HEK293T (cell line): ENCODE data around the gene IL17C.

Source experiments
- CTCF ChIA-PET: fragments of 350-600 bp; formaldehyde crosslinking; extraction: SDS; loops from one replicate; lab custom pipeline; 2021; ENCODE audit warnings: antibody characterized with exemption, inconsistent platforms; lab: Yijun Ruan, JAX
- POLR2A ChIA-PET: fragments of 350-600 bp; formaldehyde crosslinking; extraction: SDS; loops from one replicate; lab custom pipeline; 2020; ENCODE audit warnings: antibody characterized with exemption, inconsistent platforms; lab: Yijun Ruan, JAX
- DNase-seq: peaks from one replicate; pipeline ENCODE4 v3.0.0; 2012; ENCODE audit warnings: mixed read lengths; ENCODE audit errors: extremely low spot score
- ARNT ChIP-seq: fragments of 450-650 bp; IDR thresholded peaks from 2 replicates; pipeline ENCODE4 v1.6.1; 2017; ENCODE audit warnings: mild to moderate bottlenecking
- BHLHE40 ChIP-seq: fragments of 450-650 bp; IDR thresholded peaks from 2 replicates; pipeline ENCODE4 v1.6.1; 2016; ENCODE audit warnings: mild to moderate bottlenecking, moderate library complexity, borderline replicate concordance
- CTBP1 ChIP-seq: fragments of 450-650 bp; IDR thresholded peaks from 2 replicates; pipeline ENCODE4 v1.6.1; 2016; ENCODE audit warnings: borderline replicate concordance
- ELF4 ChIP-seq: fragments of 450-650 bp; IDR thresholded peaks from 2 replicates; pipeline ENCODE4 v1.6.1; 2017; ENCODE audit warnings: antibody characterized with exemption
- FOXA1 ChIP-seq: fragments of 450-650 bp; IDR thresholded peaks from 2 replicates; pipeline ENCODE4 v1.6.1; 2016; ENCODE audit warnings: mild to moderate bottlenecking
- FOXK2 ChIP-seq: fragments of 450-650 bp; IDR thresholded peaks from 2 replicates; pipeline ENCODE4 v1.6.1; 2016; ENCODE audit warnings: mild to moderate bottlenecking
- FOXM1 ChIP-seq: fragments of 450-650 bp; IDR thresholded peaks from 2 replicates; pipeline ENCODE4 v1.6.1; 2017; ENCODE audit warnings: mild to moderate bottlenecking, borderline replicate concordance
- HDGF ChIP-seq: fragments of 450-650 bp; IDR thresholded peaks from 2 replicates; pipeline ENCODE4 v1.6.1; 2017; ENCODE audit warnings: antibody characterized with exemption, borderline replicate concordance
- L3MBTL2 ChIP-seq: fragments of 450-650 bp; conservative IDR thresholded peaks from 2 replicates; pipeline ENCODE4 v1.6.1; 2016; ENCODE audit warnings: mild to moderate bottlenecking
- LEF1 ChIP-seq: fragments of 450-650 bp; IDR thresholded peaks from 2 replicates; pipeline ENCODE4 v1.6.1; 2017; ENCODE audit warnings: mild to moderate bottlenecking, borderline replicate concordance
- NFRKB ChIP-seq: fragments of 450-650 bp; IDR thresholded peaks from 2 replicates; pipeline ENCODE4 v1.6.1; 2016; ENCODE audit warnings: mild to moderate bottlenecking, moderate library complexity
- PKNOX1 ChIP-seq: fragments of 450-650 bp; IDR thresholded peaks from 2 replicates; pipeline ENCODE4 v1.6.1; 2016
- SP1 ChIP-seq: fragments of 450-650 bp; IDR thresholded peaks from 2 replicates; pipeline ENCODE4 v1.6.1; 2017
- SUZ12 ChIP-seq: fragments of 450-650 bp; IDR thresholded peaks from 2 replicates; pipeline ENCODE4 v1.6.1; 2016; ENCODE audit warnings: mild to moderate bottlenecking
- TARDBP ChIP-seq: fragments of 450-650 bp; IDR thresholded peaks from 2 replicates; pipeline ENCODE4 v1.6.1; 2016
- ZNF384 ChIP-seq: fragments of 450-650 bp; IDR thresholded peaks from 2 replicates; pipeline ENCODE4 v1.6.1; 2016

IL17C gene

GRCh38 chr16:88634994-88635670 lies 3.2 kb upstream of the IL17C start:
- ChIA-PET POLR2A (no interaction called here), CTCF (no interaction called here)
- TF ChIP-seq FOXK2 (no peak), FOXA1 (no peak), BHLHE40 (no peak), ELF4 (no peak), FOXM1 (no peak), PKNOX1 (no peak), L3MBTL2 (no peak), CTBP1 (no peak), LEF1 (no peak), TARDBP (no peak), ZNF384 (no peak), SP1 (no peak)
- no peak for DNase-seq

DNA sequence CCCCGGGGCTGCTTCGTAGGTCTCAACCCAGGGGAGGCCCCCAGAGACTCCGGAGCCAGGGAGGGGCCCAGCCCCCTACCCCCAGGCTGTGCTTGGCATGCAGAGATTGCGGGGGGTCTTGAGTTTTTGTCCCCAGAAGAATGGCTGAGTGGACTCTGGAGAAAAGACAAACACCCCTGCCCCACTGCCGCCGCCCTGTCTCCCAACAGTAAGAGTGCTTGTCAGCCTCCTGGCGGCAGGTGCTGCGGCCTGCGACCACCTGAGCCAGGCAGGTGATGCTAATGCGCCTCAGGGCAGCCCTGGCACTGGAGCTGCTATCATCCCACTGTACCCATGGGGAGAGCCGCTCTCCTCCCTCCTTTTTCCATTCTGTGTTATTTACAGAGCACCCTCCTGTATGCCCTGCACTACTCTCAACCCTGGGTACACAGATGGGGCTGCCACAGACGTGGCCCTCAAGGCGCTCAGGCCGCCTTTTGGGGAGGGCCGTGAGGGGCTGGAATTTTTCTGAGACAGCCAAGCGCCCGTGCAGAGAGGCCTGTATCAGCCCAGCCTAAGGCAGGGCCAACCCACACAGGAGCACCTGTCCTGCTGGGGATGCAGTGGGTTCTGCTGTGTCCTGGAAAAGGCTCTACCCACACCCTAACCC lies 2.6 kb upstream of the IL17C start:
- TF ChIP-seq TARDBP, result no peak
- TF ChIP-seq ZNF384, result no peak
- no peak for TF ChIP-seq ARNT
- no peak for TF ChIP-seq NFRKB
- TF ChIP-seq LEF1, result no peak
- no peak for TF ChIP-seq SP1
- no peak for TF ChIP-seq CTBP1
- no peak for TF ChIP-seq HDGF
- no peak for TF ChIP-seq BHLHE40
- no peak for TF ChIP-seq FOXM1
- TF ChIP-seq SUZ12, result no peak
- TF ChIP-seq FOXK2, result no peak
- TF ChIP-seq PKNOX1, result no peak
- TF ChIP-seq FOXA1, result no peak
- TF ChIP-seq ELF4, result no peak
- no peak for DNase-seq
- ChIA-PET CTCF (no interaction called here), POLR2A (no interaction called here)

- TF ChIP-seq LEF1, result no peak
- TF ChIP-seq ZNF384, result no peak
- TF ChIP-seq FOXK2, result no peak
- no peak for TF ChIP-seq ELF4
- no peak for TF ChIP-seq TARDBP
- no peak for TF ChIP-seq CTBP1
- TF ChIP-seq SUZ12, result no peak
- TF ChIP-seq L3MBTL2, result no peak
- TF ChIP-seq HDGF, result no peak
- no peak for TF ChIP-seq PKNOX1
- no peak for TF ChIP-seq SP1
- no peak for TF ChIP-seq ARNT
- TF ChIP-seq FOXA1, result no peak
- TF ChIP-seq FOXM1, result no peak
- TF ChIP-seq NFRKB, result no peak
- TF ChIP-seq BHLHE40, result no peak
- POLR2A ChIA-PET, result interaction anchor here (0.6 to 1.1 kb wide), 3 partner anchors 10 to 147 kb away, joined by 3 read pairs; no protein-coding TSS in a partner anchor
- DNase-seq, result no peak
- CTCF ChIA-PET, result no interaction called here
Observed at GRCh38 chr16:88636488-88637265, 1.7 kb upstream of the IL17C start.

GRCh38 chr16:88639231-88640038 lies 1.1 kb downstream of the IL17C start:
- TF ChIP-seq FOXM1 (no peak), ARNT (no peak), FOXK2 (no peak), CTBP1 (no peak), HDGF (no peak), ELF4 (no peak), BHLHE40 (no peak), FOXA1 (no peak), NFRKB (no peak), PKNOX1 (no peak)
- ChIA-PET CTCF (no interaction called here), POLR2A (no interaction called here)

More at GRCh38 chr16:88639231-88640038, 1.1 kb downstream of the IL17C start:
- DNase-seq, result no peak
